Tracheal epithelial cell (primary cell): Measurements from ENCODE around the gene MACIR. TPM values are rescaled to one million over a fixed set of nuclear protein-coding genes. Genes with fewer than 3 reads are reported as not detected.

Experiments used
- total RNA-seq: library from RNA; depleted of rRNA; stranded (reverse); fragments of >200 nt; gene quantifications from 2 replicates; pipeline ENCODE4 v1.2.1, GENCODE V29; 2014

The MACIR gene, protein sequence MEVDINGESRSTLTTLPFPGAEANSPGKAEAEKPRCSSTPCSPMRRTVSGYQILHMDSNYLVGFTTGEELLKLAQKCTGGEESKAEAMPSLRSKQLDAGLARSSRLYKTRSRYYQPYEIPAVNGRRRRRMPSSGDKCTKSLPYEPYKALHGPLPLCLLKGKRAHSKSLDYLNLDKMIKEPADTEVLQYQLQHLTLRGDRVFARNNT
- 11.5 and 12.5 TPM in 2 replicates for total RNA-seq

GRCh38 chr5:103258368-103258956, at the start of gene MACIR:
Gene MACIR, plus strand, starts transcription at chr5:103258763. Its CDS starts 17,157 bp downstream, at chr5:103275920.

Other genes with a start within 250 kb of the MACIR start
- gene GIN1, start 138.6 kb upstream of the MACIR start, total RNA-seq = 7.2 and 8.1 TPM in 2 replicates
- gene PPIP5K2, start 138.5 kb upstream of the MACIR start, total RNA-seq = 24.3 and 25.8 TPM in 2 replicates